Stimulated activated CD4-positive, alpha-beta T cell treated with anti-CD3 and anti-CD28 coated beads, Interleukin-2, amount 100 ng/mL, for 4 hours (primary cell): ENCODE results near the gene LZTS2.

ENCODE experiments used
- DNase-seq: peaks from one replicate; pipeline ENCODE4 v3.0.0-alpha.2; 2020; ENCODE audit warnings: low read depth

The LZTS2 gene

GRCh38 chr10:100978121-100978900 is 21.3 kb upstream of the LZTS2 start:
- no peak for DNase-seq

- DNase-seq, result no peak
Observed at GRCh38 chr10:100978901-100979195, 20.8 kb upstream of the LZTS2 start.

DNA sequence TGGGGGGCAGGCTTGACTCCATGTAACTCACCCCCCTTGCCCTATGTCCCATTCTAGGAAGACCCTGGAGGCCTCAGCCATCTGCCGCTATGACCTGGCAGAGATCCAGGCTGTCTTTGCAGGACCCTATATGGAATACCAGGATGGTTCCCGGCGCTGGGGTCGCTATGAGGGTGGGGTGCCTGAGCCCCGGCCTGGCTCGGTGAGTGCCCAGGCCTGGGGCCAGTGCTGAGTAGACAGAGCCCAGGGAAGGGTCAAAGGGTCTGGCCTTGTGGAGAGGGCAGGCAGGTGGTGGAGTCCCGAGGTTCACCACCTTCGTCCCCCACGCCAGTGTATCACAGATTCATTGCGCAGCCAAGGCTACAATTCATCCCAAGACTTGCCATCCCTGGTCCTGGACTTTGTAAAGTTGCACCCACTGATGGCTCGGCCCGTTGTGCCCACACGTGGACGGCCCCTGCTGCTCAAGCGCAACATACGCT is 19.8 kb upstream of the LZTS2 start:
- DNase-seq, result no peak

DNA sequence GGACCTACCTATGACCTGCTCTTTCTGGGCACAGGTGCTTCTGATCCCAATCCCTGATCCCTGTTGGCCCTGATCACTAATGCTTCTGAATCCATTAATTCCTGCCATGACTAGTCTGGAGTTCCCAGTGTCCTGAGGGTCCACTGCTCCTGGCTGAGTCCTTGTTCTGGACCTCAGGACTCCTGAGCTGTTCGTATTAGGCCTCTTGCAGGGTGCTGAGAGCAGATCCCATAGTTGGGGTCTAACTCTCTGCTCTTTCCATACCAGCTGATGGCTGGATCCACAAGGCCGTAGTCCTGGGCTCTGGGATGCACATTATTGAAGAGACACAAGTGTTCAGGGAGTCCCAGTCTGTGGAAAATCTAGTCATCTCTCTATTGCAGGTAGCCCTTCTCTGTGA is 19.3 kb upstream of the LZTS2 start:
- DNase-seq, result no peak

- DNase-seq, result no peak
Observed at GRCh38 chr10:100980711-100981110, 18.9 kb upstream of the LZTS2 start.

GRCh38 chr10:100981178-100981772 is 18.3 kb upstream of the LZTS2 start:
- no peak for DNase-seq

DNA sequence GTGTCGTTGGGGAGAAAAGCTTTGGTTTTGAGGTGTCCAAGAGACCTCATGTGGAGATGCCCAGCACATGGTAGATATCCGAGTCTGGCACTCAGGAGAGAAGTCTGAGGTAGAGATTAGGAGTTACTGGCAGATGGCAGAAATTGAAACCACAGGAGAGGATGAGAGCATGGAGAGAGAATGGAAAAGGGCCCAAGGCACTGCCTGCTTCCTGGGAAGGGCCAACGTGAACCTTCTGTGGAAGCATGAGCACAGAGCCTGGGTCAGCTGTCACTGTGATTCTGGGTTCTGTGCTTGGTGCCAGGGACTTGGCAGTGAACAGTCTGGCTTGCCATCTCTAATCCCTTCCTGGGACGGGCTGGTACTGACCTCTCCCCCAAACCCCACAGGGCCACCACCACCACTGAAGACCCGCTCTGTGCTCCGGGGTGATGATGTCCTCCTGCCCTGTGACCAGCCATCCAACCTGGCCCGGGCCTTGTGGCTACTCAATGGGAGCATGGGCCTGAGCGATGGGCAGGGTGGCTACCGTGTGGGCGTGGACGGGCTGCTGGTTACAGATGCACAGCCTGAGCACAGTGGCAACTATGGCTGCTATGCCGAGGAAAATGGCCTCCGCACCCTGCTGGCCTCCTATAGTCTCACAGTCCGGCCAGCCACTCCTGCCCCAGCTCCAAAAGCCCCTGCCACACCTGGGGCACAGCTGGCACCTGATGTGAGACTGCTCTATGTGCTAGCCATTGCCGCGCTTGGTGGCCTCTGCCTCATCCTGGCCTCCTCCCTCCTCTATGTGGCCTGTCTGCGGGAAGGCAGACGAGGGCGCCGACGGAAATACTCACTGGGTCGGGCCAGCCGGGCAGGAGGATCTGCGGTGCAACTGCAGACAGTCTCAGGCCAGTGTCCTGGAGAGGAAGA is 16.4 kb upstream of the LZTS2 start:
- DNase-seq, result no peak

DNA sequence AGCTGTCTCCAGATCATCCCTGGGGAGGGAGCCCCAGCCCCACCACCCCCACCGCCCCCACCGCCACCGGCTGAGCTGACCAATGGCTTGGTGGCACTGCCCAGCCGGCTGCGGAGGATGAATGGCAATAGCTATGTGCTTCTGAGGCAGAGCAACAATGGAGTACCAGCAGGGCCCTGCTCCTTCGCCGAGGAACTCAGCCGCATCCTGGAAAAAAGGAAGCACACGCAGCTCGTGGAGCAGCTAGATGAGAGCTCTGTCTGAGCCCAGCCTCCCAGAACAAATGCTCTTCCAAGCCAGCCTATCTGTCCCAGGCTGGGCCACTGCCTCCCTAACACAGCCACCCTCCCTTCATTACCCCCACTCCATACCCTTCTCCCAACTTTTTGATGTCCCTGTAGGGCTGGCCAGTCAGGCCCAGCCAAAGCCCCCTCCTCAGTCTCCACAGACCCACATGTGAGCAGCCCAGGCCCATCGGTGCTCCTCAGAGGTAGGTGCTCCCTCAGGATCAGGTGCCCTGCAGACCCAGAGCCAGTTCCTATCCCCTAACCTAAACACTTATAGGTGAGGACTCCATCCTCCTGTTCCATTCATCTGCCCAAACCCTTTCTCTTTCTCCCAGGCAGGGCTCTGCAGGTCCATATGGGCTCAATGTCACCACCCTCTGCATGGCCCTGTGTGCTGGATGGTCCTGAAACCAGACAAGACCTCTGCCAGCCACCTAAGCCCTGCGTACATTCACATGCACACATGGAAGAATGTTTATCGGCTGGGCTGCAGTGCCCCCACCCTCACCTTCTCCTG is 15.5 kb upstream of the LZTS2 start:
- no peak for DNase-seq

DNA sequence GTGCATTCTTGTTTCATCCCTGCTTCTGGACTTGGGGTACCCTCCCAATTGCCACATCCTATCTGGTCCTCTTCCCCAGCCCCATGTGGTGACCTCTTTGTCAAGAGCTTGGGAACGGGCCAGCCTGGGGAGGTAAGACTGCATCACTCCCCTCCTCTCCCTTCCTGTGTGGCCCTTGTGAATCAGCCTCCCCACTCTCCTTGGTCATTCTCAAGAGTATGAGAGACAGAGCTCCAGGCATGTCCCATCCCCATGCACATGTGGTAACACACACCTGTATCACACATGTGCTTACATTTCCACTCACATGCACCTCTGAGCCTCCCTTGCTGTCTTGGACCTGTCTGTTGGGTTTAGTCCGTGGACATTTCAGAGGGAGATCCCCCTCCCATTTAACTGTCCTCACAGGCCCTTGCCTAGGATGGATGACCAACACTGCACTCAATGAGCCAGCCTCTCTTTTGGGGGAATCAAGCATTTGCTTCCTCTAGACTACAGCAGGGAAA is 14.9 kb upstream of the LZTS2 start:
- no peak for DNase-seq

GRCh38 chr10:100985336-100985735 is 14.3 kb upstream of the LZTS2 start:
- no peak for DNase-seq

GRCh38 chr10:100986623-100986951 is 13.0 kb upstream of the LZTS2 start:
- no peak for DNase-seq

DNA sequence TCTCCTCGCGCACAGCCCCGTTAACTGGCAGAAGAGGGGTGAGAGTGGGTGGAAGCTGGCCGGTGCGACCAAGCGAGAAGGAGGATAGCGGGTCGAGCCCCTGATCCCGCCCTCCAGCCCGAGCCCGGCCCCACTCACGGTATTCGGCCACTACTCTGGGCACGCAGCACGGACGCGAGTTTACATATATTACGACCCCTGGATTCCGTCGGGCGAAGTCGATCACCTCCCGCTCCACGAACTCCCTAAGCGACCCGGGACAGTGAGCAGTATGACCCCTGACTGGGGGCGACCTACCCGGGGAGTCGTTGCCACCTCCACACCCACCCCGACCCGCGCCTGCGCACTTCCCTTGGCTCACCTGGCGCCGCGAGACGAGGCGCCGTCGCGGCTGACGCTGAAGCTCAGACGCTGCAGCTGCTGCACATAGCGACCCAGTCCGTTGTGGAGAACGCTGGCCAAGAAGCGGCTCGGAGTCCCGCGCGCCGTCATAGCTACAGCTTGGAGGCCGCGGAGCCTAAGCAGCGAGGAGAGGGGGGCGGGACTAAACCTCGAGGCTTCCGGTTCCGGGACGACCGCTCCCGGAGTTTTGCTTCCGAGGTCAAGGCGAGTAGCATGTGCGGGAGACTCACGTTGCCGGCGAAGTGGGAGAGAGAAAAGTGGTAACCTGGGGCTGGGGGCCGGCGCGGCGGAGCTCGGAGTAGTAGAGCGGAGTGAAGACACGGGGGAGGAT is 12.5 kb upstream of the LZTS2 start, which contains the start of the genes MRPL43 and TWNK:
Gene MRPL43 (minus strand): TSS at position 546 of the 733 bp plus-strand sequence. CDS start 54 bp downstream, at position 492.
Gene TWNK (plus strand): TSS at position 592 of the 733 bp plus-strand sequence. CDS start 668 bp downstream, outside the sequence.
- peak; percentile 82 for DNase-seq

- no peak for DNase-seq
Observed at GRCh38 chr10:100987685-100988049, 11.9 kb upstream of the LZTS2 start.

DNA sequence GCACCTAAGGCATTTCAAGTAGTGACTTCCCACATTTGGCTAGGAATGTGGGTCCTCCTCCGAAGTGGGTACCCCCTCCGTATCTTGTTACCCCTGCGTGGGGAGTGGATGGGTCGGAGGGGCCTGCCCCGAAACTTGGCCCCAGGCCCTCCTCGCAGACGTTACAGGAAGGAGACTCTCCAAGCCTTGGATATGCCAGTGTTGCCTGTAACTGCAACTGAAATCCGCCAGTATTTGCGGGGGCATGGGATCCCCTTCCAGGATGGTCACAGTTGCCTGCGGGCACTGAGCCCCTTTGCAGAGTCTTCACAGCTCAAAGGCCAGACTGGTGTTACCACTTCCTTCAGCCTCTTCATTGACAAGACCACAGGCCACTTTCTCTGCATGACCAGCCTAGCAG is 11.4 kb upstream of the LZTS2 start:
- DNase-seq, result no peak

DNA sequence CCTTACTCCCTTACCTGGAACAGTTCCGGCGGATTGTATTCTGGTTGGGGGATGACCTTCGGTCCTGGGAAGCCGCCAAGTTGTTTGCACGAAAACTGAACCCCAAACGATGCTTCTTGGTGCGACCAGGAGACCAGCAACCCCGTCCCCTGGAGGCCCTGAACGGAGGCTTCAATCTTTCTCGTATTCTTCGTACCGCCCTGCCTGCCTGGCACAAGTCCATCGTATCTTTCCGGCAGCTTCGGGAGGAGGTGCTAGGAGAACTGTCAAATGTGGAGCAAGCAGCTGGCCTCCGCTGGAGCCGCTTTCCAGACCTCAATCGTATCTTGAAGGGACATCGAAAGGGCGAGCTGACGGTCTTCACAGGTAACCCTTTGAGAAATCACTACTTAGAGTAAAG is 10.5 kb upstream of the LZTS2 start:
- no peak for DNase-seq

DNA sequence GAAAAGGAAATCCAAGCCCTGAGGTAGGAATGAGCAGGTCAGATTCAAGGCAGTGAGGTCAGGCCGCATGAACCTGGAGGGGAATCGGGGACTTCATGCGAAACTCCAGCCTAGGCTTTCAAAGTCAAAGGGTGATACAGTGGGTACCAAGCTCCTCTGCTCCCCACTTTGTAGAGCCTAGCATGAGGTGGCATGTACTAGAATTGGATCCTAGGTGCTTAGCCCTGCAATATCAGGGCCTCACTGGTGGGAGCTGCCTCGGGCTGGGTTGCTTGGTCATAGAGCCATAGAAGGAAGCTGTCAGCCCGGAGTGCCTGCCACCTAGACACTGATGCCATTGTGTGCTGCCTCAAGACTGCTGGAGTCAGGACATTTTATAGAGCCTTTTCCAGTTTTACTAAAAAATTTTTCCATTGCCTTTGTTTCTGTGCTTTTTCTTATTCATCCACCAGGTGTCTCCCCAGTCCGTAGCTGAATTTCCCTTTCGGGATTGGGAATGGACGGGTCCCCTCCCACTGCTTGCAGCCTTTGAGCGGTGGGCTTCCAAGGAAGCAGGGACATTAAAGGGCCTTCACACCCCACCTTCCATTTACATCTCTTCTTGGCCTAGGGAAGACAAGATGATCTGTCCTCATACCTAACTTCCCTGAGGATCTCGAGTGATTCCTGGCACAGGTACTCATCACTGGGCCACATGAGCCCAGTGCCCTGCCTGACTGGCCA is 5.5 kb upstream of the LZTS2 start:
- no peak for DNase-seq

DNA sequence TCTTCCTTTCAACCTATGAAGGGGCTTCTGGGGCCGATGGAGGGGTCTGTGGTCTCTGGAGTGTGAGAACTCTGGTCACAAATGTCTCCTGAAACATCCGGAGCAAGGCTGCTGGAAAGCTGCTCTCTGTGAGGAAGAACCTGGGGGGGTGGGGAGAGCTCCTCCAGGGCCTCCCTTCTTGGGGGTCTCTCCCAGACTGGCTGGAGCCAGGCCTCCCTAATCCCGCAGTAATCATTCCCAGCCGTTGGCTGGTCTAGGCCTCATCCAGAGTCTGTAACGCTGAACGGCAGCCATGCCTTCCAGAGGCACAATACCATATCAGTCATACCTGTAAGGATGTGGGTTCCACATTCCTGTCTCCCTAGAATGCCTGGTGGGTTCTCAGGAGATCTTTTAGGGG is 4.4 kb upstream of the LZTS2 start:
- no peak for DNase-seq

DNA sequence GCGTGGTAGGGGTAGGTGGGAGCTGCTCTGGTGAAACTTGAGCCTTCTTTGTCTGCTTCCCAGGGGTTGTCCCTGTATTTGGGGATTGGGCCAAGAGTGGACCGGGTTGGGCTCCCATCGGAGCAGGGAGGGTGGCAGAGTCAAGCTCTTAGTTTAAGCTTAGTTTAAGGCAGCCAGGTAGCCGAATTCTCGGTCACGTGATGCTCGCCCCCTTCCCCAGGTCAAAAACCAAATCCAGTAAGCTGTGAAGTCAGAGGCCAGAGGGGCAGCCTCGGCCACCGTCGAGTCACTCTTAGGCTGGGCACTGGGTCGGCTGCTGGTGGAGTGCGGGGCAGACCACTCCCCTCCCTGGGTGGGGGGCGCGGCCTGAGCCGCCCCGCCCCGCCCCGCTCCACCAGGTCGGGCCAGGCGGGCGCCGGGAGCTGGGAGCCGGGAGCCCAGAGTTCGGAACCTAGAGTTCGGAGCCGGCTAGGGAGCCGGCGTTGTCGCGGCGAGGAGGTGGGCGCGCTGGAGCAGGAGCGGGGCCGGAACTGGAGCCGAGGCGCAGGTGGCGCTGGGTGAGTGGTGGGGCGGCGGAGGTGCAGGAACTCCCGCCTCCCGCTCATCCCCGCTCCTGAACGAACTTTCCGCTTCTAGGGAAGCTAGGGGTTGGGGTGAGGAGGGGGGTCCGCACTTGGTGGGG is 2.8 kb upstream of the LZTS2 start:
- no peak for DNase-seq

DNA sequence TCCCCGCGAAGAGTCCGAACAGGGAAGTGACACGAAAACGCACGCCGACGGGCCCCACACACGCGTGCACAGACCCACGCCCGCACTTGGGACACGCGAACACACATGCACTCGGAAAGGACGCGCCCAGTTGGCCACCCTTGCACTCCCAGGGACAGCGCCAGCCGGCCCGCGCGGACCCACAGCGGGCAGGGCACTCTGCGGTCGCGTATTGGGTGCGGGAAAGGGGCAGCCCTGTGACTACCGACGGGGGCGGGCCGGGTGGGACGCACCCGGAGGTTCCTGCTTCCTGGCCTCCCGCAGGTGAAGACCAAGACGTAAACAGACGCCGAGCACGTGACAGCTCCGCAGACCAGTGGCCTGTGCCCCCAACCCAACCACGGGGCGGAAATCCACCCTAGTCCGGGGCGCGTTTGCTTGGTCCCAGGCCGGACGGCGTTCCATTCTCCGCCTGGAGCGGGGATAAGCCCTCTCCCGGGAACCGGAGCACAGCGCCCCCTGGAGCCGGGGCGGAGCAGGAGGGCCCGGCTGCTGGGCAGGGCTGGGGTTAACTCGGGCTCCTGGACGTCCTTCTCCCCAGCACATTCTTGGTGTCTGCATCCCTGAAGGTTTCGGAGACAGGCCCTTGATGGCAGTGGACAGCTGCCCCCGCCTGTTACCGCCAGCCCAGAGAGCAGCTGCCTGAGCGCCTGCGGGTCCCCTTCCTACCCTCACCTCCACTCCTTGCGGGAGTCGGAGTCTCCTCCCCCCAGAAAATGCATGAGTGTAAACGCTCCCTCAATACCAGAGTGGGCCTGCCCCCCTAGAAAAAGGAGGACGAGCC is 2.0 kb upstream of the LZTS2 start:
- peak; percentile 45 for DNase-seq
